Measurements from ENCODE around the gene UBE2V1. TPM values are rescaled to one million over a fixed set of nuclear protein-coding genes. Genes with fewer than 3 reads are reported as not detected.

Gene UBE2V1
- polyA plus RNA-seq, 1 experiment = 171 TPM

DNA sequence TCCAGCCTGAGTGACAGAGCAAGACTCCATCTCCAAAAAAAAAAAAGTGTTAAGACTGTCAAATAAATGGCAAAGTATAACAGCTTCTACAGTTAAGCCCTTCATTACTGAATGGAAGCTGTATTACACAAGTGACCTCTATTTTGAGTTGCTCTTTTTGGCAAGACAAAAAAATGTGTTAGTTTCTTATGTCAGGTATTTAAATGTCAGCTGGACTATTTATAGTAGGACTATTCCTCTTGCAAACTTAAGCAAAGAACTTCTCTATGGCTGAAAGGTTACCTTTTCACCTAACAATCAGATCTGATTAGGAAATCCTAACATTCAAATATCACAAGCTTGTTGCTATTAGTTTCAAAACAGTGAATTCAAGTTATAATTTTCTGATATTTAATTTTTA lies 12.4 kb downstream of the UBE2V1 start:
- Histone ChIP-seq H3K27me3 (ENCODE audit: control insufficient read depth, insufficient read depth, low read length) (no peaks in the 10 kb centered on the region), H3K9me3 (ENCODE audit: control insufficient read depth, insufficient read depth, low read length) (no peaks in the 10 kb centered on the region), H3K27ac (ENCODE audit: low read depth, low read length) (no peak overlapping the region), H3K4me3 (ENCODE audit: low read depth, low read length) (no peak overlapping the region)
- no peak for TF ChIP-seq CTCF (IDR thresholded peaks at IDR 0.05; ENCODE audit: low read depth, low read length)
- no peak for DNase-seq (ENCODE audit: low read depth, low spot score)
- CTCF ChIA-PET = interaction anchor here (1.0 to 2.0 kb wide), 3 partner anchors 15 to 121 kb away, joined by 3 to 7 read pairs (median 5); no protein-coding TSS in a partner anchor
- POLR2A ChIA-PET = interaction anchor here (0.6 to 1.3 kb wide), 3 partner anchors 65 to 140 kb away, joined by 7 to 11 read pairs (median 8); no protein-coding TSS in a partner anchor

- H3K9me3 ChIP-seq (ENCODE audit: control insufficient read depth, insufficient read depth, low read length) = no peaks in the 10 kb centered on the region
- no peak overlapping the region for H3K4me3 ChIP-seq (ENCODE audit: low read depth, low read length)
- TF ChIP-seq CTCF (IDR thresholded peaks at IDR 0.05; ENCODE audit: low read depth, low read length) = no peak
- H3K27me3 ChIP-seq (ENCODE audit: control insufficient read depth, insufficient read depth, low read length) = no peaks in the 10 kb centered on the region
- DNase-seq (ENCODE audit: low read depth, low spot score) = no peak
- CTCF ChIA-PET = interaction anchor here (0.7 to 4.6 kb wide), 6 partner anchors 14 to 1409 kb away, joined by 5 to 25 read pairs (median 8); no protein-coding TSS in a partner anchor
- POLR2A ChIA-PET = interaction anchor here (1.3 kb wide), 1 partner anchor 66 kb away, joined by 8 read pairs; no protein-coding TSS in a partner anchor
- H3K27ac ChIP-seq (ENCODE audit: low read depth, low read length) = no peak overlapping the region
Observed at GRCh38 chr20:50099565-50099991, 13.4 kb downstream of the UBE2V1 start.

DNA sequence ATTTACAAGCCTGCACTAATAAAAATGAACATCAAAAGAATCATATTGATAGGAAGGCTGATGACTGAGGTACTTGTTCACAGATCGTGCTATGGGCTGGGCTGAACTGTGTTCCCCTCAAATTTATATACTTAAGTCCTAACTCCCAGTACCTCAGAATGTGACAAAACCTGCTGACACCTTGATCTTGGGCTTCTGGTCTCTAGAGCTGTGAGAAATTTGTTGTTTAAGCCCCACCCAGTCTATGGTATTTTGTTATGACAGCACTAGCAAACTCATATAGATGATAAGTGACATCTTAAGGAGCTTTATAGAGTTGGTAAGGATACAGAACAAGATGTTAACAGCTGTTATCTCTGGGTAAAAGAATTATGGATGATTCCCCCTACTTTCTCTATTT lies 13.8 kb downstream of the UBE2V1 start:
- POLR2A ChIA-PET = interaction anchor here (0.6 to 1.3 kb wide), 2 partner anchors 67 to 240 kb away, joined by 8 read pairs; no protein-coding TSS in a partner anchor
- Histone ChIP-seq H3K4me3 (ENCODE audit: low read depth, low read length) (no peak overlapping the region), H3K27ac (ENCODE audit: low read depth, low read length) (no peak overlapping the region), H3K9me3 (ENCODE audit: control insufficient read depth, insufficient read depth, low read length) (no peaks in the 10 kb centered on the region), H3K27me3 (ENCODE audit: control insufficient read depth, insufficient read depth, low read length) (no peaks in the 10 kb centered on the region)
- TF ChIP-seq CTCF (IDR thresholded peaks at IDR 0.05; ENCODE audit: low read depth, low read length) = no peak
- DNase-seq (ENCODE audit: low read depth, low spot score) = no peak
- CTCF ChIA-PET = interaction anchor here (1.4 to 4.6 kb wide), 5 partner anchors 14 to 120 kb away, joined by 5 to 25 read pairs (median 7); no protein-coding TSS in a partner anchor

DNA sequence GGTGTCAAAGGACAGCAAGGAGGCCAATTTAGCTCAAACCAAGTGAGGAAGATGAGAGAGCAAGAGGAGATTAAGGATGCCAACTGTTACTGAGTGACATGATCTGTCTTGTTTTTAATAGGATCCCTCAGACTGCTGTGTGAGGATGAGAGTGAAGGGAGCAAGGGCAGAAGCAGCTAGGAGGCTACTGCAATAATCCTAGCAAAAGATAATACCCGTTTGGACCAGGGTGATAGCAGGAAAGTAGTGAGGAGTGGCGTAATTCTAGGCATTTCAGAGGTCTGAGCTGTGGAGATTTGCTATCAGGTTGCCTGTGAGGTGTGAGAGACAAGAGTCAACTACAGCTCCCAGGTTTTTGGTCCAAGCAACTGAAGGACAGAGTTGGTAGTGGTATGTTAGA lies 14.7 kb downstream of the UBE2V1 start:
- Histone ChIP-seq H3K4me3 (ENCODE audit: low read depth, low read length) (no peak overlapping the region), H3K27ac (ENCODE audit: low read depth, low read length) (no peak overlapping the region), H3K9me3 (ENCODE audit: control insufficient read depth, insufficient read depth, low read length) (no peaks in the 10 kb centered on the region), H3K27me3 (ENCODE audit: control insufficient read depth, insufficient read depth, low read length) (no peaks in the 10 kb centered on the region)
- no peak for TF ChIP-seq CTCF (IDR thresholded peaks at IDR 0.05; ENCODE audit: low read depth, low read length)
- POLR2A ChIA-PET = no interaction called here
- DNase-seq (ENCODE audit: low read depth, low spot score) = no peak
- CTCF ChIA-PET = interaction anchor here (1.4 to 4.6 kb wide), 5 partner anchors 13 to 119 kb away, joined by 6 to 25 read pairs (median 13); no protein-coding TSS in a partner anchor

DNA sequence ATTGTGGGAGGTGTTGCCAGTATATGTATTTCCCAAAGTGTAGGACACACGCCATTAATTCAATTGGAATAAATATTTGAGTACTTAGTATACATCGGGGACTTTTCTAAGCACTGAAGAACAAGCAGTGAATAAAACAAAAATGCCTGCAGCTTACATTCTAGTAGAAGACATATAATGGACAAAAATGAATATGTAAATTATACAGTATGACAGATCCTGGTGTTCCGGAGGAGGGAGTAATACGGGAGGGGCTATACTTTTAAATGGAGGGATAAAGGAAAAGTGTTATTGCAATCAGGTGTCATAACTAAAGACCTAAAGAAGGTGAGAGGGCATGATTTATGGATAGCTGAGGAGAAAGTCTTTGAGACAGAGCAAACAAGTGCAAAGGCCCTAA lies 15.1 kb downstream of the UBE2V1 start:
- DNase-seq (ENCODE audit: low read depth, low spot score) = no peak
- Histone ChIP-seq H3K27me3 (ENCODE audit: control insufficient read depth, insufficient read depth, low read length) (no peaks in the 10 kb centered on the region), H3K27ac (ENCODE audit: low read depth, low read length) (no peak overlapping the region), H3K9me3 (ENCODE audit: control insufficient read depth, insufficient read depth, low read length) (no peaks in the 10 kb centered on the region), H3K4me3 (ENCODE audit: low read depth, low read length) (no peak overlapping the region)
- CTCF ChIA-PET = interaction anchor here (2.3 to 4.6 kb wide), 3 partner anchors 12 to 119 kb away, joined by 9 to 25 read pairs (median 20); no protein-coding TSS in a partner anchor
- POLR2A ChIA-PET = no interaction called here
- TF ChIP-seq CTCF (IDR thresholded peaks at IDR 0.05; ENCODE audit: low read depth, low read length) = no peak
